Neuronal stem cell (in vitro differentiated cells): Measurements from ENCODE around the gene PDRG1.
A peak's percentile ranks its signal among the peaks of the same experiment; 100 is the strongest.

Source experiments
- DNase-seq: peaks from one replicate; pipeline ENCODE4 v3.0.0-alpha.2; 2013; ENCODE audit warnings: low spot score
- H2AFZ ChIP-seq: one replicate; pipeline ENCODE4 v1.6.1; 2013; ENCODE audit warnings: mild to moderate bottlenecking, low read length, inconsistent platforms
- H2AK5ac ChIP-seq: 2 replicates; pipeline ENCODE4 v1.6.1; 2013; ENCODE audit warnings: low read depth, mild to moderate bottlenecking, inconsistent platforms, low read length, moderate library complexity, mixed read lengths
- H2BK120ac ChIP-seq: 2 replicates; pipeline ENCODE4 v1.6.1; 2013; ENCODE audit warnings: low read depth, mild to moderate bottlenecking, inconsistent platforms, low read length, moderate library complexity, mixed read lengths
- H2BK12ac ChIP-seq: one replicate; pipeline ENCODE4 v1.6.1; 2013; ENCODE audit warnings: low read length, inconsistent platforms
- H2BK15ac ChIP-seq: 2 replicates; pipeline ENCODE4 v1.6.1; 2013; ENCODE audit warnings: mild to moderate bottlenecking, low read length, inconsistent platforms, mixed read lengths
- H2BK5ac ChIP-seq: one replicate; pipeline ENCODE4 v1.6.1; 2013; ENCODE audit warnings: inconsistent platforms, mild to moderate bottlenecking, low read length, moderate library complexity
- H3K14ac ChIP-seq: one replicate; pipeline ENCODE4 v1.6.1; 2013; ENCODE audit warnings: low read length, inconsistent platforms
- H3K18ac ChIP-seq: 2 replicates; pipeline ENCODE4 v1.6.1; 2013; ENCODE audit warnings: low read length, inconsistent platforms
- H3K23ac ChIP-seq: 2 replicates; pipeline ENCODE4 v1.6.1; 2013; ENCODE audit warnings: low read depth, mild to moderate bottlenecking, mixed read lengths, low read length, inconsistent platforms; ENCODE audit not compliant: poor library complexity
- H3K27ac ChIP-seq: replicated peaks from 3 replicates; pipeline ENCODE4 v1.5.1; 2013; ENCODE audit warnings: low read length, inconsistent platforms
- H3K27me3 ChIP-seq, 3 experiments: 2 replicates each; pipeline ENCODE4 v1.6.1; 2013; ENCODE audit warnings: low read length in 3 of 3, mild to moderate bottlenecking in 2 of 3, inconsistent platforms in 1 of 3, low read depth in 1 of 3, mixed read lengths in 1 of 3, moderate library complexity in 1 of 3; ENCODE audit not compliant: control insufficient read depth in 3 of 3, insufficient read depth in 3 of 3
- H3K36me3 ChIP-seq, 2 donors: replicated peaks in 1 of 2; 2 replicates each; pipeline ENCODE4 v1.6.1; 2013; ENCODE audit warnings: low read length in 2 of 2; ENCODE audit not compliant: control insufficient read depth in 2 of 2, insufficient read depth in 2 of 2
- H3K4ac ChIP-seq: 2 replicates; pipeline ENCODE4 v1.6.1; 2013; ENCODE audit warnings: inconsistent platforms, mild to moderate bottlenecking, low read length, moderate library complexity
- H3K4me1 ChIP-seq, 2 donors: 1 replicate in 1 of 2; 2 replicates in 1 of 2; pipeline ENCODE4 v1.6.1; 2013; ENCODE audit warnings: low read length in 2 of 2, low read depth in 1 of 2; ENCODE audit not compliant: control insufficient read depth in 2 of 2, insufficient read depth in 1 of 2
- H3K4me2 ChIP-seq: one replicate; pipeline ENCODE4 v1.6.1; 2013; ENCODE audit warnings: mild to moderate bottlenecking, low read length, inconsistent platforms; ENCODE audit not compliant: insufficient read depth, poor library complexity, severe bottlenecking
- H3K4me3 ChIP-seq, 2 donors: 2 replicates each; pipeline ENCODE4 v1.5.1; 2013; ENCODE audit warnings: low read length in 2 of 2, mild to moderate bottlenecking in 2 of 2, inconsistent platforms in 1 of 2, moderate library complexity in 1 of 2
- H3K79me1 ChIP-seq: one replicate; pipeline ENCODE4 v1.6.1; 2013; ENCODE audit warnings: low read depth, mild to moderate bottlenecking, inconsistent platforms, low read length, moderate library complexity
- H3K9ac ChIP-seq: one replicate; pipeline ENCODE4 v1.6.1; 2013; ENCODE audit warnings: mild to moderate bottlenecking, low read depth, low read length, inconsistent platforms; ENCODE audit not compliant: poor library complexity
- H3K9me3 ChIP-seq, 2 donors: replicated peaks in 1 of 2; 2 replicates each; pipeline versions ENCODE3 to v1.6.1; 2013; ENCODE audit warnings: low read length in 2 of 2, mild to moderate bottlenecking in 2 of 2, inconsistent platforms in 1 of 2, low read depth in 1 of 2, mixed read lengths in 1 of 2, moderate library complexity in 1 of 2; ENCODE audit not compliant: control insufficient read depth in 2 of 2, insufficient read depth in 1 of 2
- H4K8ac ChIP-seq: one replicate; pipeline ENCODE4 v1.6.1; 2013; ENCODE audit warnings: low read depth, mild to moderate bottlenecking, inconsistent platforms, low read length, moderate library complexity
- H4K91ac ChIP-seq: one replicate; pipeline ENCODE4 v1.6.1; 2013; ENCODE audit warnings: low read length, low read depth, mild to moderate bottlenecking, inconsistent platforms; ENCODE audit not compliant: poor library complexity
- whole genome bisulfite sequencing, 2 donors: extraction: QIAGEN DNeasy Blood & Tissue Kit; methylation state at CpG; one replicate each; pipeline ENCODE4 v1.1.7; 2013; ENCODE audit warnings: missing lambda C conversion rate in 2 of 2, mixed read lengths in 1 of 2; ENCODE audit not compliant: insufficient read length in 2 of 2, insufficient replicate concordance in 1 of 2; ENCODE audit errors: extremely low coverage in 2 of 2; 5-methylcytosine and 5-hydroxymethylcytosine counted together

Gene PDRG1

DNA sequence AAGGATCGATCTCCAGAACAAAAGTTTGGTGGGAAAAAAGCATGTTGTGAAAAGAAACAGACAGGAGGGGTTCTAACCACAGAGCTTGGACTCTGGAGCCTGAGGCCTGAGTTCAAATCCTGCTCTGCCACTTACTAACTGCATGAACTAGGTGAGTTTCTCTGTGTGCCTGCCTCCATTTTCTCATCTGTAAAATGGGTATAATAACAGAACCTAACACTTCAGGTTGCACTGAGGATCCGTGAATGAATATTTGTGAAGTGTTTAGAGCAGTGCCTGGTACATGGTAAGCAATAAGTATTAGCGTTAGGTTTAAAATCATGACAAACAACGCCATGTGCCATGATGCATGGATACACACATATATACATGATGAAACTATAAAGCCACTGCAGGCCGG lies 44.8 kb downstream of the PDRG1 start:
- H4K8ac ChIP-seq = no peak overlapping the region
- DNase-seq = no peak

GRCh38 chr20:31906001-31906400 lies 45.8 kb downstream of the PDRG1 start:
- no CpG with 5 or more reads among the region's 5 CpGs for WGBS, 2 donors
- H3K4me1 ChIP-seq = peaks cover 0 to 1% of the 10 kb centered on the region in 2 donors
- H2BK120ac ChIP-seq = no peak overlapping the region

More for the DNA sequence above, 44.8 kb downstream of the PDRG1 start:
- H2BK120ac ChIP-seq = no peak overlapping the region
- no peaks in the 10 kb centered on the region for H3K36me3 ChIP-seq
- no peak overlapping the region for H2BK12ac ChIP-seq
- no peak overlapping the region for H3K14ac ChIP-seq
- H2BK5ac ChIP-seq = no peak overlapping the region
- no peak overlapping the region for H3K4me3 ChIP-seq
- H3K79me1 ChIP-seq = no peaks in the 10 kb centered on the region
- no peak overlapping the region for H3K4ac ChIP-seq
- no peaks in the 10 kb centered on the region for H3K27me3 ChIP-seq
- H3K9me3 ChIP-seq = no peaks in the 10 kb centered on the region
- no peak overlapping the region for H4K91ac ChIP-seq
- no peak overlapping the region for H3K4me2 ChIP-seq
- H2AFZ ChIP-seq = no peak overlapping the region
- no peak overlapping the region for H2AK5ac ChIP-seq
- no peak overlapping the region for H3K9ac ChIP-seq
- H3K27ac ChIP-seq = no peak overlapping the region
- no peak overlapping the region for H2BK15ac ChIP-seq
- no peak overlapping the region for H3K18ac ChIP-seq
- no CpG with 5 or more reads among the region's 5 CpGs for WGBS, 2 donors
- H3K4me1 ChIP-seq = peaks cover 0 to 5% of the 10 kb centered on the region in 2 donors
- no peak overlapping the region for H3K23ac ChIP-seq

DNA sequence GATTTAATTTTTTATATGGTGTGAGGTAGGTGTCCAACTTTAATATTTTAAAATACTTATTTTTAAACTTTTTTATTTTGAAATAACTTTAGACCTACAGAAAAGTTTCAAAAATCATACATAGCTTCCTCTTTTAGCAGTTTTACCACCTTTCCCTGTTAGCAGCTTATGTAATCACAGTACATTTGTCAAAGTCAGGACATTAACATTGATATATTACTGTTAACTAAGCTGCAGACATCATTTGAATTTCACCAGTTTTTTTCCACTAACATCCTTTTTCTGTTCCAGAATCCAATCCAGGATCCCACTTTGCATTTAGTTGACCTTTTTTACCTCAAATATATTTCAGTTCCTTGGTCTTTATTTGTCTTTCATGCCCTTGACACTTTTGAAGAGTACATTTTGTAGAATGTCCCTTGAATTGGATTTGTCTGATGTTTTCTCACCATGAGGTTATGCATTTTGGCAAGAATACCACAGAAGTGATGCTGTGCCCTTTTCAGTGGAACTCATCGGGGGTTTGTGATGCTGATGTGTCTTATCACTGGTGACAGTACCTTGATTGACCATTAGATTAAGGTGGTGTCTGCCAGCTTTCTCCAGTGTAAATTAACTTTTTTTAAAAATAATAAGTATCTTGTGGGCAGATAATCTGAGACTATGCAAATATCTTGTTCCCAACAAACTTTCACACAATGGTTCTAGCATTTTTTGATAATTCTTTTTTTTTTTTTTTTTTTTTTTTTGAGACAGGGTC lies 48.0 kb downstream of the PDRG1 start:
- H2BK12ac ChIP-seq = no peak overlapping the region
- no peak overlapping the region for H3K4ac ChIP-seq
- H3K14ac ChIP-seq = no peak overlapping the region
- no peak overlapping the region for H3K27ac ChIP-seq
- H3K36me3 ChIP-seq = no peaks in the 10 kb centered on the region
- no peak overlapping the region for H2AK5ac ChIP-seq
- H3K23ac ChIP-seq = no peak overlapping the region
- H2BK120ac ChIP-seq = no peak overlapping the region
- no peak overlapping the region for H3K18ac ChIP-seq
- no peak overlapping the region for H3K9ac ChIP-seq
- no peak for DNase-seq
- no peaks in the 10 kb centered on the region for H3K27me3 ChIP-seq
- H3K9me3 ChIP-seq = no peaks in the 10 kb centered on the region
- H2AFZ ChIP-seq = no peak overlapping the region
- H2BK15ac ChIP-seq = no peak overlapping the region
- peaks cover 0 to 1% of the 10 kb centered on the region in 2 donors for H3K4me1 ChIP-seq
- H3K4me3 ChIP-seq = no peak overlapping the region
- no CpG with 5 or more reads among the region's 1 CpG for WGBS, 2 donors
- H3K79me1 ChIP-seq = no peaks in the 10 kb centered on the region
- no peak overlapping the region for H2BK5ac ChIP-seq
- no peak overlapping the region for H3K4me2 ChIP-seq
- H4K8ac ChIP-seq = no peak overlapping the region
- no peak overlapping the region for H4K91ac ChIP-seq

More at GRCh38 chr20:31906001-31906400, 45.8 kb downstream of the PDRG1 start:
- Histone ChIP-seq H3K23ac (no peak overlapping the region), H3K36me3 (no peaks in the 10 kb centered on the region), H3K9ac (no peak overlapping the region), H2AFZ (no peak overlapping the region), H2BK12ac (no peak overlapping the region), H2AK5ac (no peak overlapping the region), H4K8ac (no peak overlapping the region), H3K4ac (no peak overlapping the region), H3K4me3 (no peak overlapping the region), H3K79me1 (no peaks in the 10 kb centered on the region), H4K91ac (no peak overlapping the region), H3K27ac (no peak overlapping the region), H3K4me2 (no peak overlapping the region), H3K27me3 (no peaks in the 10 kb centered on the region), H3K14ac (no peak overlapping the region), H3K9me3 (no peaks in the 10 kb centered on the region), H3K18ac (peak overlapping the region; percentile 30), H2BK5ac (no peak overlapping the region), H2BK15ac (no peak overlapping the region)
- DNase-seq = no peak

DNA sequence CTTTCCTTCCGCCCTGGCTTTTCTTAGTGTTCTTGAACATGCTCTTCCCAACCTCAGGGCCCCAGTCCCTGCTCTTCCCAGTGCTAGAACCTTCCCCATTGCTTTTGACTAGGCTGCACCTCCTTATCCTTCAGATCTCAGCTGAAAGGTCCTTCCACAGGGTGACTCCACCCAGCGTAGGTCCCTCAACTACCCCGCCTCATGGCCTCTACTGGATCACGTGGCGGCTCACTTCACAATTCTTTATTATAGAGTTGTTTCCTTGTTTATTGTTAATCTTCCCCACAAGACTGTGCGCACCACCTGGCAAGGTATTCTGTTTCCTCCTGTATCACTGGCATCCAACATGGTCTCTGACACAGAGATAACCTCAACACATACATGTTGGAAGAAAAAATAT lies 50.2 kb downstream of the PDRG1 start:
- Histone ChIP-seq H3K4ac (no peak overlapping the region), H4K8ac (no peak overlapping the region), H2BK12ac (no peak overlapping the region), H3K9me3 (no peaks in the 10 kb centered on the region), H4K91ac (no peak overlapping the region), H3K27me3 (no peaks in the 10 kb centered on the region), H3K18ac (no peak overlapping the region), H2AFZ (no peak overlapping the region), H3K9ac (no peak overlapping the region), H3K14ac (no peak overlapping the region), H3K4me2 (no peak overlapping the region), H3K23ac (no peak overlapping the region), H3K36me3 (no peaks in the 10 kb centered on the region), H3K4me1 (peaks cover 0 to 1% of the 10 kb centered on the region in 2 donors), H2BK5ac (no peak overlapping the region), H3K79me1 (no peaks in the 10 kb centered on the region), H2BK15ac (no peak overlapping the region), H3K27ac (no peak overlapping the region), H2AK5ac (no peak overlapping the region), H3K4me3 (no peak overlapping the region), H2BK120ac (no peak overlapping the region)
- DNase-seq = no peak
- no CpG with 5 or more reads among the region's 6 CpGs for WGBS, 2 donors
